ENCODE results near the gene ADARB2. TPM values are rescaled to one million over a fixed set of nuclear protein-coding genes. Genes with fewer than 3 reads are reported as not detected.

Gene ADARB2
- total RNA-seq, 4 donors from 2014 or later = 1.3 to 5.4 (median 1.8) TPM

DNA sequence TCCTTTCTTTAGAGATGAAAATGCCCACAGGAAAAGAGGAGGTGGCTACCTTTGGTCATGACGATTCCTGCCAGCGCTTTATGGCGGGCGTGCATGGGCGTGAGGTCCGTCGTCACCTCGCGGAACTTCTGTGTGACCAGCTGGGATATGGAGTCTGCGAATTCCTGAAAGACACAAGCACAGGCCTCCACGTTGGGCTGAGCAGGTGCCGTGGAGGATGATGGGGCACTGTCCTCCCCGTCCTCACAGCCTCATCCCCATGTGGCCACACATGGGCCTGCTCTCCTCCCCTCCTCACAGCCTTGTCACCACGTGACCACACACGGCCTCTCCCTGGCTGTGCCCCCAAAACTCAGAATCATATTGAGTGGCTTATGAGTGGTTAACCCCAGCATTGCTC, 466.4 kb downstream of the ADARB2 start:
- no peak overlapping the region for H3K27ac ChIP-seq
- no peaks in the 10 kb centered on the region for H3K4me1 ChIP-seq
- no peak for ATAC-seq
- TF ChIP-seq POLR2A (IDR thresholded peaks at IDR 0.05) (no peak), EP300 (IDR thresholded peaks at IDR 0.05) (no peak)
- TF ChIP-seq, protein P1, sequence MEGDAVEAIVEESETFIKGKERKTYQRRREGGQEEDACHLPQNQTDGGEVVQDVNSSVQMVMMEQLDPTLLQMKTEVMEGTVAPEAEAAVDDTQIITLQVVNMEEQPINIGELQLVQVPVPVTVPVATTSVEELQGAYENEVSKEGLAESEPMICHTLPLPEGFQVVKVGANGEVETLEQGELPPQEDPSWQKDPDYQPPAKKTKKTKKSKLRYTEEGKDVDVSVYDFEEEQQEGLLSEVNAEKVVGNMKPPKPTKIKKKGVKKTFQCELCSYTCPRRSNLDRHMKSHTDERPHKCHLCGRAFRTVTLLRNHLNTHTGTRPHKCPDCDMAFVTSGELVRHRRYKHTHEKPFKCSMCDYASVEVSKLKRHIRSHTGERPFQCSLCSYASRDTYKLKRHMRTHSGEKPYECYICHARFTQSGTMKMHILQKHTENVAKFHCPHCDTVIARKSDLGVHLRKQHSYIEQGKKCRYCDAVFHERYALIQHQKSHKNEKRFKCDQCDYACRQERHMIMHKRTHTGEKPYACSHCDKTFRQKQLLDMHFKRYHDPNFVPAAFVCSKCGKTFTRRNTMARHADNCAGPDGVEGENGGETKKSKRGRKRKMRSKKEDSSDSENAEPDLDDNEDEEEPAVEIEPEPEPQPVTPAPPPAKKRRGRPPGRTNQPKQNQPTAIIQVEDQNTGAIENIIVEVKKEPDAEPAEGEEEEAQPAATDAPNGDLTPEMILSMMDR (IDR thresholded peaks at IDR 0.05) = no peak
- H3K4me3 ChIP-seq = no peak overlapping the region
- WGBS, 2 donors (ENCODE audit: low coverage in 1 of 2) = 71 to 100% methylated on average over 3 to 7 of the region's 15 CpGs
- H3K36me3 ChIP-seq = no peaks in the 10 kb centered on the region
- H3K27me3 ChIP-seq = peaks cover 7% of the 10 kb centered on the region
- no peaks in the 10 kb centered on the region for H3K9me3 ChIP-seq

DNA sequence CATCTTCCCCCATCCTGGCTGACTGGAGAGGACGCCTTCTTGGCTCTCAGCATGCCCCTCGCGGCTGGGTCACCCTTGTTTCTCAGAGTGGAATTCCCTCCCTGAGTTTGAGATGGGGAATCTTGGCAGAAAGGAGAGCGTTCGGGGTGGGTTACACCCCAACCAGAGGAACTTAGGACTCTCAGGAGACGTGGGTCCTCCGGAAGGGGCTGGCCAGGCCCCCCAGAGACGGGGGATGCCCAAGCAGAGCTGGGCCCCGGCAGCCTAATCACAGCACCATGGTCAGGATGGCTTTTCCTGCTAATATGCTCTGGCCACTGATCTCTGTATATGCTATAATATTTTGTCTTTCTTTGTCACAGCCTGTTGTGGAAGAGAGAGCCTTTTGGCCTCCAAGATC, 466.8 kb downstream of the ADARB2 start:
- ATAC-seq = no peak
- Histone ChIP-seq H3K4me3 (no peak overlapping the region), H3K36me3 (no peaks in the 10 kb centered on the region), H3K4me1 (no peaks in the 10 kb centered on the region), H3K9me3 (no peaks in the 10 kb centered on the region), H3K27me3 (peaks cover 7% of the 10 kb centered on the region), H3K27ac (no peak overlapping the region)
- no peak for TF ChIP-seq POLR2A (IDR thresholded peaks at IDR 0.05)
- no peak for TF ChIP-seq POLR2AphosphoS5 (IDR thresholded peaks at IDR 0.05)
- no peak for TF ChIP-seq EP300 (IDR thresholded peaks at IDR 0.05)
- 51 to 74% methylated on average over 3 to 5 of the region's 9 CpGs for WGBS, 2 donors (ENCODE audit: low coverage in 1 of 2)

DNA sequence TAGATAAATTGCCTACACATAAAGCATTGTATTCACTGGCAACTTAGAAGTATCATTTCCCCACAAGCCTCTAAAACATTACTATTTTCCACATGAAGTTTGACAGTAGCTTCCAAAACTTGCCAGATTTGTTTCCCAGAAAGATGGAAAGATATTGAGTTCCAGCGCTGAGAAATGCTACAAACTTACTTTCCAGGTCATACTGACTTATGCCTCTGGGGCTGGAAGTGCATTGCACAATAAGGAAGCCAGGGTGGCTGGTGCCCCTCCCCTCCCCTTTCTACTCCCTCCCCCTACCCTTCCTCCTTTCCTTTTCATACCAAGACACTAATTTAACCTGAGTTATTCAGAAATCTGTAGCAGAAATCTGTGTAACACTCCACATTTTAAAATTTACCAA, 468.5 kb downstream of the ADARB2 start:
- no peak for TF ChIP-seq POLR2AphosphoS5 (IDR thresholded peaks at IDR 0.05)
- no peak for TF ChIP-seq POLR2A (IDR thresholded peaks at IDR 0.05)
- no peak for TF ChIP-seq EP300 (IDR thresholded peaks at IDR 0.05)
- TF ChIP-seq, protein P1 (IDR thresholded peaks at IDR 0.05) = no peak
- no peak for ATAC-seq
- Histone ChIP-seq H3K27me3 (peaks cover 7% of the 10 kb centered on the region), H3K4me3 (no peak overlapping the region), H3K27ac (no peak overlapping the region), H3K9me3 (no peaks in the 10 kb centered on the region), H3K36me3 (no peaks in the 10 kb centered on the region), H3K4me1 (no peaks in the 10 kb centered on the region)
- 0% methylated on average over 1 of the region's 1 CpG for WGBS, 2 donors (ENCODE audit: low coverage in 1 of 2)

DNA sequence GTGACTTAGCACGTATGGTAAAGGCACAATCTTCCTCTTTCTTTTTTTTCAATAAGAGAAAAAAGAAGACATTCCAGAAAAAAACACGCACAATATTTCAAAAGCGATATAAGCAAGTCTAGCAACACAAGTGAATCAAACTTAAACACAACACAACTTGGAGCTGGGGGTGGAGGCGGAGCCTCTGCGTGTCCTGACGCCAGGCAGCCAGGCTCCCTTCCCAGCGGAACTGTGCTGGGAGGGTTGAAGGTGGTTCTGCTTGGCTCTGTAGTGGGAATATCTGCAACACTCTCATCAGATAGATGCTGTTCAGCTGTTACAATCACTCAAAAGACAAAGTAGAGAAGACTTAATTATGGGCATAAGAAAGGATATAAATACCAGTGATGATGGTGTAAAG, 469.8 kb downstream of the ADARB2 start:
- ATAC-seq = no peak
- 48 to 59% methylated on average over 6 of the region's 7 CpGs for WGBS, 2 donors (ENCODE audit: low coverage in 1 of 2)
- TF ChIP-seq EP300 (IDR thresholded peaks at IDR 0.05) = no peak
- no peak for TF ChIP-seq POLR2AphosphoS5 (IDR thresholded peaks at IDR 0.05)
- no peak for TF ChIP-seq POLR2A (IDR thresholded peaks at IDR 0.05)
- TF ChIP-seq, protein P1 (IDR thresholded peaks at IDR 0.05) = no peak
- Histone ChIP-seq H3K27me3 (peaks cover 7% of the 10 kb centered on the region), H3K4me3 (no peak overlapping the region), H3K4me1 (no peaks in the 10 kb centered on the region), H3K9me3 (no peaks in the 10 kb centered on the region), H3K36me3 (no peaks in the 10 kb centered on the region), H3K27ac (no peak overlapping the region)

DNA sequence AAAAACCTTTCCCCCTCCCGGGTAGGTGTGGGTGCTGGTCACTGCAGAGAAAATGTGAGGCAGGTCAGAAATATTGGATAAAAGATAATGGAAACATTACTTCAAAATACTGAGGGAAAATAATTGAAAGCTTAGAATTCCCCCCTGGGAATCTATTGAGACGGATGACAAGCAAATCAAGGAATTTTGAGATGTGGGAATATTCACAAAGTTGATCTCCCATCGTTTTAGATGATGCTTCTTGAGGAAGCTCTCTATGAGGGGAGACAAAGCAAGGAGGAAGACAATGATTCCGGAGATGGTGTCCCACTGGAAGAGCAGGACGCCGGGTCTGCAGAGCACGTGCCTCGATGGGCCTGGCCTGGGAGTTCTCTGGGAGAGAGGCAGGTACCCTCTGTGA, 470.2 kb downstream of the ADARB2 start:
- TF ChIP-seq POLR2A (IDR thresholded peaks at IDR 0.05) (no peak), POLR2AphosphoS5 (IDR thresholded peaks at IDR 0.05) (no peak), EP300 (IDR thresholded peaks at IDR 0.05) (no peak)
- TF ChIP-seq, protein P1 (IDR thresholded peaks at IDR 0.05) = no peak
- no peak for ATAC-seq
- Histone ChIP-seq H3K27me3 (peaks cover 7% of the 10 kb centered on the region), H3K4me1 (no peaks in the 10 kb centered on the region), H3K9me3 (no peaks in the 10 kb centered on the region), H3K27ac (no peak overlapping the region), H3K4me3 (no peak overlapping the region), H3K36me3 (no peaks in the 10 kb centered on the region)
- WGBS, 2 donors (ENCODE audit: low coverage in 1 of 2) = 80 to 84% methylated on average over 6 to 8 of the region's 8 CpGs
